SK-N-SH treated with all-trans-retinoic acid at 6 μM for 48 hours (cell line): Measurements from ENCODE around the gene GIPC2.
"Not testable (repeated sequence)": the region's sequence is repeated elsewhere in the genome, so short reads cannot be mapped to it uniquely, and the experiment has no call there.

Experiments used
- ARNTL ChIP-seq: fragments of 450-650 bp; formaldehyde crosslinking; IDR thresholded peaks from 2 replicates; pipeline ENCODE4 v1.5.0; 2020; ENCODE audit warnings: low read depth, mild to moderate bottlenecking, moderate library complexity, borderline replicate concordance
- BACH2 ChIP-seq: fragments of 250-450 bp; sonication (Bioruptor Pico); IDR thresholded peaks from 2 replicates; pipeline ENCODE4 v1.9.0; 2021; ENCODE audit warnings: mild to moderate bottlenecking, borderline replicate concordance
- CREB5 ChIP-seq: fragments of 250-450 bp; sonication (Bioruptor Pico); IDR thresholded peaks from 2 replicates; pipeline ENCODE4 v1.5.1; 2020; ENCODE audit warnings: low read depth, mild to moderate bottlenecking, moderate library complexity
- GLIS3 ChIP-seq: fragments of 250-450 bp; sonication (Bioruptor Pico); IDR thresholded peaks from 2 replicates; pipeline ENCODE4 v1.5.0; 2020; ENCODE audit warnings: mild to moderate bottlenecking, moderate library complexity
- ISL1 ChIP-seq: fragments of 250-450 bp; sonication (Bioruptor Pico); IDR thresholded peaks from 2 replicates; pipeline ENCODE4 v2.1.2; 2022; ENCODE audit warnings: mild to moderate bottlenecking, moderate library complexity
- PATZ1 ChIP-seq: fragments of 250-450 bp; sonication (Bioruptor Pico); IDR thresholded peaks from 2 replicates; pipeline ENCODE4 v1.8.0; 2020; ENCODE audit warnings: mild to moderate bottlenecking, moderate library complexity, borderline replicate concordance
- PPARA ChIP-seq: fragments of 250-450 bp; sonication (Bioruptor Pico); IDR thresholded peaks from 2 replicates; pipeline ENCODE4 v1.5.0; 2020; ENCODE audit warnings: mild to moderate bottlenecking, borderline replicate concordance
- RARB ChIP-seq: fragments of 250-450 bp; sonication (Bioruptor Pico); IDR thresholded peaks from 2 replicates; pipeline ENCODE4 v1.8.0; 2021; ENCODE audit warnings: mild to moderate bottlenecking, moderate library complexity
- TCF4 ChIP-seq: fragments of 250-450 bp; sonication (Bioruptor Pico); IDR thresholded peaks from 2 replicates; pipeline ENCODE4 v1.8.0; 2021; ENCODE audit warnings: mild to moderate bottlenecking, moderate library complexity, borderline replicate concordance
- ZC3H10 ChIP-seq: fragments of 250-450 bp; sonication (Bioruptor Pico); IDR thresholded peaks from 2 replicates; pipeline ENCODE4 v1.5.1; 2021; ENCODE audit warnings: mild to moderate bottlenecking, moderate library complexity
- ZFP3 ChIP-seq: fragments of 250-450 bp; sonication (Bioruptor Pico); IDR thresholded peaks from 2 replicates; pipeline ENCODE4 v1.5.0; 2020; ENCODE audit warnings: mild to moderate bottlenecking, moderate library complexity
- ZFP30 ChIP-seq: fragments of 450-650 bp; formaldehyde crosslinking; IDR thresholded peaks from 2 replicates; pipeline ENCODE4 v1.5.0; 2022; ENCODE audit warnings: mild to moderate bottlenecking, moderate library complexity
- ZNF70 ChIP-seq: fragments of 450-650 bp; formaldehyde crosslinking; IDR thresholded peaks from 2 replicates; pipeline ENCODE4 v1.5.0; 2020; ENCODE audit warnings: mild to moderate bottlenecking, moderate library complexity

GRCh38 chr1:78021134-78021533 lies 24.6 kb upstream of the GIPC2 start:
- not testable (repeated sequence) for TF ChIP-seq ARNTL (CRISPR knock-in tag); GLIS3 (CRISPR knock-in tag); PPARA (CRISPR knock-in tag); ZFP30 (CRISPR knock-in tag); CREB5 (CRISPR knock-in tag); PATZ1; ZFP3 (CRISPR knock-in tag); ZC3H10 (CRISPR knock-in tag); TCF4; ZNF70 (CRISPR knock-in tag); BACH2 (CRISPR knock-in tag); RARB (CRISPR knock-in tag); ISL1 (CRISPR knock-in tag)
